Activated CD8-positive, alpha-beta memory T cell treated with anti-CD3 and anti-CD28 coated beads, Interleukin-2, amount 50 U/mL, for 4 hours (primary cell): ENCODE data around the gene ORC4.
A peak's percentile ranks its signal among the peaks of the same experiment; 100 is the strongest.

Source experiments
- DNase-seq: peaks from one replicate; pipeline ENCODE4 v3.0.0-alpha.2; 2020

The ORC4 gene

DNA sequence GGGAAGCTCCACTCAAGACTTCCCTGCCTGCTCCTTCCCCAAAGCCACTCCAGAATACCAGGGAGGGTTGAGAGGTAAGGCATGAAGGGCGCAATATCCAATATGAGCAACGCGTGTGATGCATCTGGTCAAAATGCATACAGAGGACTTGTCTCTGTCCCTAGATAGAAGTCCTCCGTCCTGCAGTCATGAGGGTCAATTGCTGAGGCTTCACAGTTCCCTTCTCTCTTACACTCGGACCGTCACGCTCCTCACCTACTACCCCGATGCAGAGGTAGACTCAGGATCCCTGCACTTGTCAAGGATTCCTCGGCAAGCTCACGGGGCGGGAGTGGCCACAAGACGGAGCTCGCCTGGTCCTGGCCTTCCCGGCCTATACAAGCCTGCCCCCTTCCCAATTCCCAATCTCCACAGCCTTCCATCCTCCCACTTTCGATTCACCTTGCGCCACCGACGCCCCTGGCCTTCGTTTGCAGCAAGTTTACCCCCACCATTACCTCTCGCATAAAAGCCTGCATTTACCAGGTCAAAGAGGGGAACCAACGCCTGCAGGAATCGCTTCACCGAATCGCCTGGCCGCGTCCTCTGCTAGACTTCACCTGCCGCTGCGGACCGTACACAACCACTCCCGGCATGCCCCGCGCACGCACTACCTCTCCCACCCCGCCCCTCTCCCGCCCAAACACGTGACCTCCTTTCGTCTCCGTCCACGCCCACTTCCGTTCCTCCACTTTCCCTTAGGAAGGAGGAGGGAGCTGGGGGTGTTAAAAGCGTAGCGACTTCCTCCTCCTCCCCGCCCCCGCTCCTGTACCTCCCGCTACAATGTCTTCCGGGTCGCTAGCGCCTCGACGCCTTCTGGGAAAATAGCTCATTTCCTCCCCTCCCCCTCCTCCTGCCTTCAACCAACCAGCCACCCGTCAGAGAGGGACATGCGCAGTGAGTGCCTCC, at the start of gene ORC4:
Gene ORC4, minus strand, starts transcription at position 627 of the 948 bp plus-strand sequence. CDS start 44,779 bp downstream, outside the sequence.
- peak; percentile 95 for DNase-seq

DNA sequence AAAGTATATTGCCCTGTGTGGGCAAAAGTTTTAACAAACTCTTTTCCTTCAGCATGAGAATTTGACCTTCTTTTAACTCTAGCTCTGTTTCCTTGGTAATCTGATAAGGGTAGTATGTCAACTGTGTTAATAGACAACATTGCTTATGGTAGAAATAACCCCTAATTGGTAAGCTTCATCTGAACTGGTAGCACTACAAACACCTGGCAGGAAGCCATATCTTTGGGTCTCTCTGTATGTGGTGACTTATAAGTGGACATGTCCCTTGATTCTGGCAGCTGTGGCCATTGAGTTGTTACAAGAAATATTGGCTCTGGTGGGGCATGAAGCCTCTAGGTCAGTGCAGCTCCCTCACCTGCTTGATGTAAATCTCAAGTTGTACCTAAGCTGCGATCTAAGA, 47.3 kb upstream of the ORC4 start:
- no peak for DNase-seq

DNA sequence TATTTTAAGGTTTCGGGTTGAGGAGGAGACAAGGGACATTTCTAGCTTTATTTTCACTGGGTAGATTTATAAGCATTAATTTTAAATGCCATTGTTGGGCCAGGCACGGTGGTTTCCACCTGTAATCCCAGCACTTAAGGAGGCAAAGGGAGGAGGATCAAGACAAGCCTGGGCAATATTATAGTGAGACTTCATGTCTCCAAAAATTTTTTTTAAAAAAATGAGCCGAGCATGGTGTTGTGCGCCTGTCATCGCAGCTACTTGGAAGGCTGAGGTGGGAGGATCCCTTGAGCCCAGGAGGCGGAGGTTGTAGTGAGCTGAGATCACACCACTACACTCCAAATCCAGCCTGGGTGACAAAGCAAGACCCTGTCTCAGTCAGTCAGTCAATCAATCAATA, 45.4 kb upstream of the ORC4 start:
- no peak for DNase-seq

DNA sequence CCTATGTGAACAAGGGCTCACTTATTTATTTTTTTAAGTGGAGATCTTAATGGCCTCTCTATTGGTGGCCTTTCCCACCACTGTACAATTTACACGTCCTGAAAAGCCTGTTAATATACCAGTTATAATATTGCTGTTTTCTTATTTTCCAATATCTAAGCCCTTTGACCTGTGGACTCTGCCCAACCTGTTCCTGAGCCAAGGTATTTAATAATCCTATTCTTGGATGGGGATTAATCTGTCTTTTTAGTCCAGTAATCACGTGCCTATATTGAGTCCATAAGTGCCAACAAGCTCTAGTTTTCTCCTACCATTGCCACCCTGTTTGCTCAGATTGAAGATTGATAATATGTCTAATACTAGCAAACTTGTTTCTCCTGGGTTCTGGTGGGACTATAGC, 43.1 kb upstream of the ORC4 start:
- no peak for DNase-seq

DNA sequence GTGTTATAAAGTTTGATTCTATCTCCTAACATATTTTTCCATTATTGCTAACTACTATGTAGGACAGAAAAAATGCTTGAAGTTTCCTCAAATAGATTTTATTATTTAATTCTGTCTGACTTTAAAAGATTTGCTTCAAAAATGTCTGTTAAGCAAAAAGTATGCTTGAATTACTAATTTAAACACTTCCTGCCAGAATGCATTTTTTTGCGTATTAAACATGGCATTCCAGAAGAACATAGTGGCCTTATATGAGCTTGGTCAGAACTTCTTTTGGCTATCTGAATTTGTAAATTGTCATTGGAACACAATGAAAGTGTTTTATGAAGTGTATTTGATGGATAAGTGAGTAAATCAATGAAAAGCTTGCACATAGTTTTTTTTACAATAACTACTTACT, 38.1 kb upstream of the ORC4 start:
- DNase-seq = no peak

DNA sequence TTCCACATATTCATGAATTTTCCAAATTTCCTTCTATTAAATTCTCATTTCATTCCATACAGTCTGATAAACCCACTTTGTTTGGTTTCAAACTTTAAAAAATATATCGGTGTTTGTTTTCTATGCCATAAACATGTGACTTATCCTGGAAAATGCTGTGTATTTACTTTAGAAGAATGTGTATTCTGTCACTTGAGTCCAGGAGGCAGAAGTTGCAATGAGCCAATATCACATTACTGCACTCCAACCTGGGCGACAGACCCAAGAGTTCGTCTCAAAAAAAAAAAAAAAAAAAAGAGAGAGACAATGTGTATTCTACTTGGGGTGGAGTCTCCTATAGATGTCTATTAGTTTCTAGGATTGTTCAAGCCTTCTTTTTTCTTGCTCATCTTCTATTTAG, 32.1 kb upstream of the ORC4 start:
- DNase-seq = no peak

DNA sequence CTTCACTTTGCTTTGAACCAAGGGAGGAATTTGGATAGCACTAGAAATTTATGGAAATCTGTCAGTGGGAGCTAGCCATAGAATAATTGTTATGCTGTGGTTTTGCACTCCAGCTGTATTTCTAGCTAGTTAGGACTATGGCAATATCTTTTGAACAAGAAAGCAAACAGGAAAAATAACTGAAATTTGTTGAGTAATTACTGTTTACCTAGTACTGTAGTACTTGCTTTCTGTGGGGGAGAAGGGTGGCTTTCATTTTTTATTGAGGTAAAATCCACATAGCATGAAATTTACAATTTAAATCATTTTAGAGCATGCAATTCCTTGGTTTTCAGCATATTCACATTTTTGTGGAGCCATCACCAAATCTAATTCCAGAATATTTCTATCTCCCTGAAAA, 28.7 kb upstream of the ORC4 start:
- DNase-seq = no peak

DNA sequence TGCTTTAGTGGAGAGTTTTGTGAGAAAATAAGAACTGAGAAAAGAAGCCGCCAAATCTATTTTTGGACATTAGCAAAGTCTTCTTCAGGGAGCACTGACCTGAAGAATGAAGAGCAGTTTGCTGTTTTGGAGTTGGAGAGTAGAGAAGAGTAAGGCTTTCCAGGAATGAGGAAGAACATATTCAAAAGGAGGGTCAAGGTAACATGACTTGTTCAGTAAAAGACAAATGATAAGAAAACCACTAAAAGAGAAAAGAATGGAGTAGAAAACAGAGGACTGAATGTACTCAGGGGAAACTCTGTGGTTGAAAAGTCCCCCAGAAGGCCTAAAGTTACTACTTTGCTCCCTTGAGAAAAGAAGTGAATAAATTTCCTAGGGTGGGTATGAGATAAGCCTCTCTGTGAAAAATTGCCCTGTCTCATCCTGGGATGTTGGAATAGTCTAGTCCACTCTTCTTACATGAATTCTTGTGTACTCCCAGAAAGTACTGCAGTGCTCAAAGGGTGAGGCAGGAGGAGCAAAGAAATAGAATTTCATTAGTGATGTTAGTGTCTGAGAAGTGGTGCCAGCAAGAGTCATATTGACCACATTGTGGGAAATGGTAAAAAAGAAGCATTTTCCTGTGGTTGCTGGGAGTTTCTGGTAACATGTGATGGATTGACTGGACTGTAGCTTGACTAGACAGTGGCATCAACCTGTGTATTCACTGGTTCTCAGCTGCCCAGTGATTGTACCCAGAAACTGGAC, 28.1 kb upstream of the ORC4 start:
- no peak for DNase-seq

DNA sequence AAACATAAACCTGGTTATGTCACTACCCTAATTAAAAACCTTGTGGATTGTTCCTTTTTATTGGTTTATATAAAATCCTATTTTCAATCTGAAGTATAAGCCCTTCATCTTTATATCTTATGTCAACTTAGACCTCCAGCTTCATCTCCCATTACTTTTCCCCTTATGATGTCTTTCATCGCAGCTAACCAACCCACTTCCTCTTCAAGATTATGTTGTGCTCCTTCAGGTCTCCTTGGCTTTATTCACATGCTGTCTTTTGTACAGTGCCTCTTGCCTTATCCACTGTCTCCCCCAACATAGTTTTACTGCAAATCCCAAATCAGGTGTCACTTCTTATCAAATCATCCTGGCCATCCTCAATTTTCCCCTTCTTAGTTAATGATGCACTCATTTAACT, 26.3 kb upstream of the ORC4 start:
- no peak for DNase-seq

DNA sequence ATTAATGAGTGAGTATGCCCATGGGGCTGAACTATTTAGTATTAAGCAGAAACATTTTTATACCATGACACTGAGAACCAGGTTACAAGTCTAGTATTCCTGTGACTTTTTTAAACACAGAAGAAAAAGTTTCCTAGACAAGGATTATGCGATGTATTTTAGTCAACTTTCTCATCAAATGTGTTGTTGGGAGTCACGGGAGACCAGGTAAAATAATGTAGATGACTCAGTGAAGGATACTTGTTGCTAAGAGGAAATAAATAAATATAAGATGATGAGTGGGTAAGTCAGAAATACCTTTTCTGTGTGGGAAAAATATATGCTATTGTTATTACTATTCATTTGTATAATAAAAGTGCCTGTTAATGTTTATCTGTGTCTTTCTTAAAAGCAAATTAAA, 23.8 kb upstream of the ORC4 start:
- DNase-seq = no peak

DNA sequence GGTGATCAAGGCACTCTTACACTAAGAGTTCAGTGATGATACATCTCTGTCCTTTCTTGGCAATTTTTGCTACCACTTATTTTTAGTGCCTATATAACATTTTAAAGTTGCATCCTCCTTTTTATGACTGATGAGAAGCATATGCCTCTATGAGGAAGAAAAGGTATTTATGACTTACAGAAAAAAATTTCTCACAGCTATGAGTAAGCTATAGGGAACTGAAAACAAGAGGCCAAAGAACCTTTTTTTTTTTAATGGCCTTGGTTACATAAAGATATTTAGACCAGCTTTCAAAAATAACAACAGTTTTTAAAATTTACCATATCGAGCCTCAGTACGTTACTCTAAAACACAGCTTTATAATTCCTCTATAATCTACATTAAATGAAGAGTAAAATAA, 21.7 kb upstream of the ORC4 start:
- no peak for DNase-seq

DNA sequence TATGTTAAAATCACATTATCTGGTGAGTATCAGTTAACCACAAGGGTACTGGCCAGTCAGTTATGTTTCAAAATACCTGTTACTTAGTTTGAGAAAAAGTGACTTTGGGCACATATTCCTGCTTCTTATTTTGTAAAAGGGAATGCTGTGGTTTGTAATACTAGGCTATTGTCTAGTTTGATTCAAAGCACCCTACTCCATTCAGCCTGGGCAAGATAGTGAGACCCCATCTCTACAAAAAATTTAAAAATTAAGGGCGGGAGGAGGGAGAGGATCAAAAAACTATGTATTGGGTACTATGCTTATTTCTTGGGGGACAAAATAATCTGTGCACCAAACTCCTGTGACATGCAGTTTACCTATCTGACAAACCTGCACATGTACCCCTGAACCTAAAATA, 19.2 kb upstream of the ORC4 start:
- DNase-seq = no peak

DNA sequence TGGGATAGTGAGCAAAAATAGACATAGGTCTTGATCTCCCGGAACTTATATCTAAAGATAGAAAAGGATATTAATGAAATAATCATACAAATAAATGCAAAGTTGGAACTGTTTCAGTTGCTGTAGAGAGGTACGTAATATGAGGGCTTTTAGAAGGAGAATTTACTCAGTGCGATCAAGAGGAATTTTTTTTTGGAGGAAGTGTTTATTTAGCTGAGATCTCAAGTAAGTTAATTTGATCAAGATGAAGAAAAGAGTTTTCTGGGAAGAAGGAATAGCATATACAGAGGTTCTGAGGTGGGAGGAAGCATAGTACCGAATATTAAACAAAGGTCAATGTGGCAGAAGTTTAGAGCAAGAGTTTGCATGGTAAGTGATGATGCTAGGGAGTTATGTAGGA, 11.7 kb upstream of the ORC4 start:
- no peak for DNase-seq

DNA sequence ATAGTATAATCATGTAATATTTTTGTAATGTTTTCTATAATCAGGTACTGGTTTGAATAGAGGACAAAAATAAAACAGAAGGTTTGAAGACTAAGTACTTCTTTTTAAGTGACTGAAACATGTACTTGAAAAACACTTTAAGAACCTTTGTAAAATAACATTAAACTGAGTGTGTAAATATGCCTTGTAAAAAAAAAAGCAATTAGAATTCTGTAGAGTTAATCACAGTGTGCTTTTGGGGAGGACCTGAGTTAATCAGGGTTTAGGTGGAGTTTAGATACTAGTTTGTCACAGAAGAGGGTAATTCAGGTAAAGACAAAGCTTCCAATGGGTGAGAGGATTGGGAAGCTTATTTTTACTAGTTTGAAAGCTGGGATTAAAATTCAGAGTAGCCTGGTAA, 10.6 kb upstream of the ORC4 start:
- no peak for DNase-seq

DNA sequence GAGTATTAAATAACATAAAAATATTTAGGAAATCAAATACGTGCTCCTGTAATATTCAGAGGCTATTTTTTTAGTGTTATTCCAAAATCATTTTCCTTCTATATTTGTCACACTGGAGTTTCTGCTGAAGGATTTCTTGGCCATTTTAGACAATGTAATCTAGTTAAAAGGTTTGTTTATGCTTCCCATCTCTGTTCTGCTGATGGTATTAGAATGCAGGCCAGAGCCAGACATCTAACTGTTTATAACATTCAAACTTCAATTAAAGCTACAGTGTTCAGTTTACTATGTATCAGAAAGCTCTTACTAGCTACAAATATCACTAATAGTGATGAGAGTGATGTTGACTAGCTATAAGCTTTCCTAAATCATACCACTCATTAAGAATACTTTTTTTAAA, 8.2 kb upstream of the ORC4 start:
- no peak for DNase-seq

DNA sequence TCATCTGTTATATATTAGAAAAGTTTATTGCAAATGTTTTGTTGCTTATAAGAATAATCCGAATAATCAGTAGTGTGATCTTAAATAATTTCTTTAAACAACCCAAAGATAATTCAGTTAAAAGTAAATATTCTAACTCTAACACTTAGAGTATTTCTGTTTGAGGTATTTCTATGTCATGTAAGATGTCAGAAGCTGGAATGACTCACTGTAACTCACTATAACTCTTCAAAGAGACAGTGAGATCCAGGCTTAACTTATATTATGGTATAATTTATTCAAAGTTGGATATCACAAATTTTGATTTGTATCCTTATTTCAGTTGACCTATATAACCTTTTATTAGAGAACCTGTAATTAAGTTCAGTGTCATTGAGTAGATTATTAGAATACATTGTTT, 7.3 kb upstream of the ORC4 start:
- no peak for DNase-seq

DNA sequence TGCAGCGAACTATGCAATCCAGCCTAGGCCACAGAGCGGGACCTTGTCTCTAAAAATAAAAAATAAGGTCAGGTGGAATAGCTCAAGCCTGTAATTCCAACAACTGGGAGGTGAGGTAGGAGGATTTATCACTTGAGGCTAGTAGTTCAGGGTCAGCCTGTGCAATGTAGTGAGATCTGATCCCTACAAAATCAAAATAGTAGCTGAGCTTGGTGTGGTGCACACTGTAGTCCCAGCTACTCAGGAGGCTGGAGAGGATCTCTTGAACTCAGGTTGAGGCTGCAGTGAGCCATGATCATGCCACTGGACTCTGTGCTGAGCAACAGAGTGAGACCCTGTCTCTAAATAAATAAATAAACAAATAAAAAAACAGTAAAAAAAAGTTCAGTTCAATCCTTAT, 6.0 kb upstream of the ORC4 start:
- DNase-seq = no peak

DNA sequence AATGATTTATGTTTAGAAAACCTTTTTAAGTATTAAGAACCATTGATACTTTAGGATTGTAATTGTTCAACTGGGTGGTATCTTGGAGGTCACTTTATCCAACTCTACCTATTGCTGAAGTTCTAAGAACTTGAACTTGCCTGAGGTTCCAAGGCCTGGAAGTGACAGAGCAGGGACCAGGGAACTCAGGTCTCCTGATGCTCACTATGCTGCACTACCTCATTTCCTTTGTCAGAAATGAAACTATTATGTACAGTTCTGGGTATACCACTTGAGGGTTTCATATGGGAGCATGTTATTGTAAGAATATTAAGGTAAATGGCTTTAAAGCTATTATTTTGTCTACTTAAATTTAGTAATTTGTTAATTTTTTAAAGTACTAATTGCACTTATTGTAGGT, 3.3 kb upstream of the ORC4 start:
- DNase-seq = no peak

DNA sequence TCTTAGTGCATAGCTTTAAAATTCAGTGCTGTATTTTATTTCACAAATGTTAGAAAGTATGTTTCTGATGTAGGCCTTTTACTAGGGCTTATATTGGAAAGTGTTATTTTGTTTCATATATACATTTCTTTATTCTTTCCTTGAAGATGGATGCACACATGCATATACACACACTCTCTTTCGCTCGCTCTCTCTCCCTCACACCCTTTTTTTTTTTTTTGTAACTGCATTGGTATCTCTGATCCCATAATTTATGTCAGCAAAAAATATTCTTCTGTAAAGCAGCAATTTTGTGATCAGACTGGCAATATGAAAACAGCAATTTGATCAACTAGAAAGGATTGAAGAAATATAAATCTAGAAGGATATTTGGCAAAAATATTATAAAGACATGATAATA, 2.3 kb upstream of the ORC4 start:
- DNase-seq = no peak

DNA sequence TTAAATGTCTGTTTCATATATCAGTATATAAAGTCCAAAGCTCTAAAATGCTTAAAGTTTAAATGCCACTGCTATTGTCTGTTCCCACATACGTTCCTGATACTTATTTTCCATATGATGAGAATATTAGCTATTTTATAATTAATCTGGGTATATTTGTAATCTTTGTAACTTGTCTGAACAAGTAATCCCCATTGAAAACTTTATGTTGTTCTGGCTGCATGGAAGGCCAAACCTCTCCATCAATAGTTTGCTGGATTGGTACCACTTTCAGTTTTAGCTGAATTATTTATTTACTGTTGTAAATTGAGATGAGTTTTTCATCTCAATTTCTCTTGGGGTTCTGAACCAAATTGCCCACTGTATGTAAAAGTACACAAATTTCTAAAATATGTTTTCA, 1.8 kb upstream of the ORC4 start:
- DNase-seq = no peak

DNA sequence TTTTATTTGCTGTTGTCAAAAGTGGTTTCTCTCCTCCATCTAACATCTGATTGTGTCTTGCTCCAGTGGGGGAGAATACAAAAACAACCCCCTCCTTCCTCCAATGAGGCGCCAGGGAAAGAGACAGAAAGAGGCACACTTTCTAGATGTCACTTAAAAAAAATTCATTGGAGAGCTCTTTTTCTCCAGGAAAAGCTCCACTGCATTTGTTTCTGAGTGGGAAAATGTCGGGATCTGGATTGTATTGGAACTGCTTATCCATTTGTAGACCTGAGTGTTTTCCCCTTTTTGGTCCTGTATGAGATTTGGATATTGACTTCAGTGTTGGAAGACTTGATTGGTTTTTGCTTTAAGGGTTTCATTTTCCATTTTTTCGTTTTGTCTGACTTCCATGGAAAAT, 1.3 kb upstream of the ORC4 start:
- DNase-seq = no peak

DNA sequence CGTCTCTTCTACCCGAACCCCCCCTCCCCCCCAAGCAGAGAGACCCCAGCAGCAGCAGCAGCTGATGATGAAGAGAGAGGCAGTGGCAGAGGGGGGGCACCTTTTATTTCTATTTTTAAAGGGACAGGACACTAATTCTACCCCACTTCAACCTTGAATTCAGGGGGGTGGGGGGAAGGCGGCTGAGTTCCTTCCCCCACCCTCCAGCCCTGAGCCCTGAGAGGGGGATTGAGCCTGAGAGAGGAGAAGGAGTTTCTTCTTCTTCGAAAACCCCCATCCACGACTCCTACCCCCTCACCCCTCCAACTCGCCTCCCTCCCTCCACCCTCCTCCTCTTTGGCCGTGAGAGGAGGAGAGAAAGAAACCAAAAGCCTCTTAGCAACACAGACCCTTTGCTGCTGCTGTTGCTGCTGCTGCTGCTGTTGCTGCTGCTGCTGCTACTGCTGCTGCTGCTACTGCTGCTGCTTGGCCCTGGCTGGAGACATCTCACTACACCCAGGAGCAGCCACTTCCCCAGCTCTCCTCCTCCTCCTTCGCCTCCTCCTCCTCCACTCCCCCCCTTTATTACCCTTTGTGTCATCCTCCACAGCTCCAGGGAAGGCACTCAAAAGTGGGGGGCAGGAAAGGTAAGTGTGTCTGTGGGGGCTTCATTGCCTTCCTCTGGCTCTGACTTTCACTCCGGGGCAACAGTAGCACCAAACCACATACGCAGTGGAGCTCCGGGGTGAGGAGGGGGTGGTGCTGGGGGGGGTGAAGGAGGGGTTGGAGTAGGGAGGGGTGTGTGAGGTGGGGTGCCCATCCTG, 723 bp upstream of the ORC4 start, which contains the start of gene MBD5:
Gene MBD5, plus strand, starts transcription at position 33 of the 803 bp plus-strand sequence.
- DNase-seq = peak; percentile 52

DNA sequence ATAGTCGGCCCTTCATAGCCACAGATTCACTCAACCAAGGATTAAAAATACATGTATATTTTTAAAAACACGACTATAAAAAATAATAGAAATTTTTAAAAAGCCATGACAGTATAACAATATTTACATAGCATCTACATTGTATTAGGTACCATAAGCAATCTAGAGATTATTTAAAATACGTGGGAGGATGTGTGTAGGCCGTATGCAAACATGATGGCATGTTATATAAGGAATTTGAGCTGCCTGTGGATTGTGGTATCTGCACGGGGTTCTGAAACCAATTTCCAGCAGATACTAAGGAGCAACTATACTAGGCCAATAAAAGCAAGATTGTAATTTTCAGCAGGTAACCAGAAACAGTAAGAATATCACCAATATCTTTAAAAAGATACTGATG, 5.9 kb downstream of the ORC4 start:
- no peak for DNase-seq
